Sigmoid colon (tissue), 4 donors: ENCODE data around the gene SPTLC2.

Source experiments
- CTCF ChIP-seq, 4 experiments: fragments of 450-650 bp in 3 of 4; fragments of 200-600 bp in 1 of 4; IDR thresholded peaks; one replicate each; pipeline ENCODE4 v1.5.1; 2016 to 2019; ENCODE audit warnings: antibody characterized with exemption in 4 of 4, mild to moderate bottlenecking in 3 of 4, moderate library complexity in 2 of 4
- EP300 ChIP-seq, 4 donors: sonication (generic); formaldehyde crosslinking; IDR thresholded peaks; one replicate each; pipeline ENCODE4 v1.6.1; 2017; ENCODE audit warnings: antibody characterized with exemption in 4 of 4
- POLR2A ChIP-seq, 2 donors: fragments of 450-650 bp; IDR thresholded peaks; one replicate each; pipeline ENCODE4 v1.6.1; 2016; ENCODE audit warnings: antibody characterized with exemption in 2 of 2, mild to moderate bottlenecking in 2 of 2, moderate library complexity in 2 of 2
- POLR2AphosphoS5 ChIP-seq, 4 donors: sonication (generic); formaldehyde crosslinking; IDR thresholded peaks; one replicate each; pipeline ENCODE4 v1.6.1; 2017; ENCODE audit warnings: antibody characterized with exemption in 4 of 4

DNA sequence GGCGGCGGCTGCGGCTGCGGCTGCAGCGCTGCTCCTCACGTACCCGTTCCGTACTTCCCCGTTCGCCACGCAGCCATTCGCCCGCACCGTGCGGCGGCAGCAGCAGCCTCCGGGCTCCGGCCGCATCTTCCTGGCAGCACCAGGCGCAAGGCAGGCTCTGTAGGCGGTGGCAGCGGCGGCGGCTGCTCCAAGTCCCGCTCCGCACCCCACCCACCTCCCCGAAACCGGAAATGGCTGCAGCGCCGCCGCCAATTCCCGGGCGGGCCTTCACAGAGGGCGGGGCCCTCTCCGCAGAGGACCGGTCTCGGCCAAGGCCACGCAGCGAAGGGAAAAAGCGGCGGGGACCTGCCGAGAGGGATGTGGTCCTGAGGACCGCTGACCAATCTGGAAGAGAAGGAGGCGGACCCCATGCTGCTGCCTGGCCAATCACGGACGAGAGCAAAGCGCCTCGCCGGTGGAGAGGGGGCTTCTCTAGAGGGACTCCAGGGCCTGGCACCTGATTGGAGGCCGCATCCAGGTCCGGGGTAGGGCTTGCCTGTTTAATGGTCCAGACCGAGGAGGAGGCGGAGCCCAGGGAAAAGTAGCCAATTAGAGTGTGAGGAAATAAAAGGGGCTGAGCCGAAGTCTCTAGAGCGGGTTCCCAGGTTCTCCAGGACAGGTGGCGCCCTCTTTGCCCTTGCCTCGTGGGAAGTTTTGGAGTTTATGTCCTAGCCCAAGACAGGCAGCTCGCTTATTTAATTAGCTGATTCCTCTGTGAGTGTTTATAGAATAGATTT, at the start of gene SPTLC2:
- no peak for TF ChIP-seq CTCF (IDR thresholded peaks at IDR 0.05)
- no peak for TF ChIP-seq EP300 (IDR thresholded peaks at IDR 0.05)
- TF ChIP-seq POLR2A (IDR thresholded peaks at IDR 0.05): peak; percentile 26 to 76
- TF ChIP-seq POLR2AphosphoS5 (IDR thresholded peaks at IDR 0.05): peak; percentile 68 to 87 (median 84)
